GM23338 (cell line): ENCODE measurements around the gene PLCH2.

Experiments
- CREB1 ChIP-seq: fragments of 250-450 bp; sonication (Bioruptor Pico); IDR thresholded peaks from 2 replicates; pipeline ENCODE4 v1.5.0; 2020; ENCODE audit warnings: low read depth, mild to moderate bottlenecking, moderate library complexity
- CTCF ChIP-seq, 2 experiments: fragments of 200-600 bp in 1 of 2; sonication (generic) in 1 of 2; conservative IDR thresholded peaks; 2 replicates each; pipeline versions ENCODE4 v1.5.1 to v1.6.1; 2016 to 2017; ENCODE audit warnings: antibody characterized with exemption in 2 of 2, low read depth in 2 of 2, mild to moderate bottlenecking in 2 of 2, moderate library complexity in 1 of 2
- REST ChIP-seq: IDR thresholded peaks from one replicate; pipeline ENCODE4 v1.6.1; 2018; ENCODE audit warnings: antibody characterized with exemption; ENCODE audit not compliant: unreplicated experiment

- no peak for TF ChIP-seq CTCF (conservative IDR thresholded peaks at IDR 0.05; ENCODE audit: low read depth in 2 of 2)
- no peak for TF ChIP-seq REST
- TF ChIP-seq CREB1, result no peak
Measured at GRCh38 chr1:2433196-2433595, 42.9 kb upstream of the PLCH2 start.
